ENCODE data around the gene KDM3A.

The KDM3A gene

DNA sequence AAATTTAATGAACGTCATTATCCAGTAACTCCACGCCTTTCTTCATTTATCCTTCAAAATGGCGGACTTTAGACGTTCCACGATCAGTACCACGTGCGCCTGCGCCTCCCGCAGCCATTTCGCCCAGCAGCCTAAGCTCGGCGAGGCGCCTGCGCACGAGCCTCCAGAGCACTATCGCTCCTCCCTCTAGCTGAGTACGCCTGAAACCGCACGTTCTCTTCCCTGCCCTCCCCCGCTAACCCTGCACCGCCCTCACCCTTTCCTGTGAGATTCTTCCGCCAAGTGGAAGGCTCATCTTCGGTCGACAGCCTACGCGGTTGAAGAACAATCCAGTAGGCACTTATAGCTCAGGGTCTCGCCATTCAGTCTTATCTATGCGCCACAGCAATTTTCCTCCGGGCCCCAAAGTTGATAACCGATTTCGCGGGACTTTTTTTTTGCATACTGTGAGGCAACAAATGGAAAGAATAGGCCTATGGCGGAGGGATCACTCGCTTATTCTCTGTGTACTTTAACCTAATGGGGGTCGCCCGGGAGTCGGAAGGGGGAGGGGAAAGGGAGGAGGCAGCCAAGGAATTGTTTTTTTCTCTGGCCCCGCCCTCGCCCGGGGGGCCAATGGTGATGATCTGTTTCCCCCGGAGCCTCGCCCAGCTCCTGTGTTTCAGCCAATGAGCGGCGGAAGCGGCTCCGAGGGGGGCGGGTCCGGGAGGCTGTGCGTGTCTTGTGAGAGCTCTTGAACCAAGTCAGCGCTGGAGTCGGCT, at the start of gene KDM3A:
Gene KDM3A, plus strand, starts transcription at position 741 of the 761 bp plus-strand sequence. CDS start 677 bp downstream, outside the sequence.
- Histone ChIP-seq H3K4me3 (ENCODE audit: low read depth, low read length) (peak within 1 kb of the TSS; percentile 63), H3K36me3 (peaks cover 20% of the 10 kb centered on the region), H3K9me3 (ENCODE audit: severe bottlenecking) (peaks cover 9% of the 10 kb centered on the region), H3K27me3 (ENCODE audit: insufficient read depth, low read depth, severe bottlenecking) (no peaks in the 10 kb centered on the region), H3K27ac (peak within 1 kb of the TSS; percentile 98)
- TF ChIP-seq, protein P1, sequence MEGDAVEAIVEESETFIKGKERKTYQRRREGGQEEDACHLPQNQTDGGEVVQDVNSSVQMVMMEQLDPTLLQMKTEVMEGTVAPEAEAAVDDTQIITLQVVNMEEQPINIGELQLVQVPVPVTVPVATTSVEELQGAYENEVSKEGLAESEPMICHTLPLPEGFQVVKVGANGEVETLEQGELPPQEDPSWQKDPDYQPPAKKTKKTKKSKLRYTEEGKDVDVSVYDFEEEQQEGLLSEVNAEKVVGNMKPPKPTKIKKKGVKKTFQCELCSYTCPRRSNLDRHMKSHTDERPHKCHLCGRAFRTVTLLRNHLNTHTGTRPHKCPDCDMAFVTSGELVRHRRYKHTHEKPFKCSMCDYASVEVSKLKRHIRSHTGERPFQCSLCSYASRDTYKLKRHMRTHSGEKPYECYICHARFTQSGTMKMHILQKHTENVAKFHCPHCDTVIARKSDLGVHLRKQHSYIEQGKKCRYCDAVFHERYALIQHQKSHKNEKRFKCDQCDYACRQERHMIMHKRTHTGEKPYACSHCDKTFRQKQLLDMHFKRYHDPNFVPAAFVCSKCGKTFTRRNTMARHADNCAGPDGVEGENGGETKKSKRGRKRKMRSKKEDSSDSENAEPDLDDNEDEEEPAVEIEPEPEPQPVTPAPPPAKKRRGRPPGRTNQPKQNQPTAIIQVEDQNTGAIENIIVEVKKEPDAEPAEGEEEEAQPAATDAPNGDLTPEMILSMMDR (IDR thresholded peaks at IDR 0.05; ENCODE audit: low read depth, low read length) = no peak
- DNase-seq = peak; percentile 99

GRCh38 chr2:86392873-86393518, 48.2 kb upstream of the KDM3A start:
- TF ChIP-seq, protein P1 (IDR thresholded peaks at IDR 0.05; ENCODE audit: low read depth, low read length) = no peak
- no peak for DNase-seq

DNA sequence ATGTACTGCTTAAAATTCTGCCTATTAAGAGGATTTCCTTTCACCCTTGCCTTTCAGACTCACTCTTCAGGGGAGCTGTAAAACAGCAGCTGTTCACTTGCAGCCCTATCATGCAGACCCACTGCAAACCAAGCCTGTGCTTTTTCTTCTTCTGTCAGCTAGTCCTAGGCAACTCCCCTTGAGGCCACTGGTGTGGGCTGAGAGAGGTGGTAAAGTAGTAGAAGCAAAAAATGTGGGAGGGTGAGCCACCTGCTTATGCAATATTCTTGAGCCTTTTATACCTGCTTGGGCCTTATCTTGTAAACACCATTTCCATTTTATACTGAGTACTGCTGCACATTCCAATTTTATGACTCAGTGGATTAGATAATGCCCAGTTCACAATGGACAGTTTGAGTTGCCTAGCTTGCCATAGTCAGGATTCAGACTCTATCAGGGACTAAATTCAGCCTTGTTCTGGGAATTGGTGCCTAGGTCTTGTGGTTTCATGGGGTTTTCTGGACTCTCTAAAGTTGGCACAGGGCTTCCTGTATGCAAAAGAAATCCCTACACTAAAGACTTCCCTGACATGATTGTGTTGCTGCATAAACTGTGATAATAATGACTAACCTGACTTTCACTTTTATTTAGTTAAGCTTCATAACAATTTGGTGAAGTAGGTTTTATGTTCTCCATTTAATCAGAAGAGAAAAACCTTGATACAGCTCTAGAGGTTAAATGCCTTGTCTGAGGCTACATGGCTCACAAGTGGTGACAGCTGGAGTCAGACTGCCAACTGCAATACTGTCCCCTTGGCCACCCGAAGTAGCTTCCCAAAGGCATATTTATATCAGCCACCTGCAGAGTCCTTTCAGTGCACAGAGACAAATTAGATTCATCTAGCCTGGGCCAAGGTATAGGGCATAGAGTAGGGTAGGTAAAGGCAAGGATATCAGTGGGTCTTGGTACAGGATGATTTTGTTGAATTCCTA, 47.4 kb upstream of the KDM3A start:
- no peaks in the 10 kb centered on the region for H3K27me3 ChIP-seq (ENCODE audit: insufficient read depth, low read depth, severe bottlenecking)
- peak overlapping the region; percentile 11; the same call in 1 of the 2 replicates for H3K27ac ChIP-seq
- DNase-seq = peak; percentile 71
- no peak overlapping the region for H3K4me3 ChIP-seq (ENCODE audit: low read depth, low read length)
- no peaks in the 10 kb centered on the region for H3K36me3 ChIP-seq
- TF ChIP-seq, protein P1 (IDR thresholded peaks at IDR 0.05; ENCODE audit: low read depth, low read length) = no peak
- H3K9me3 ChIP-seq (ENCODE audit: severe bottlenecking) = no peaks in the 10 kb centered on the region

More at GRCh38 chr2:86392873-86393518, 48.2 kb upstream of the KDM3A start:
- no peak overlapping the region for H3K4me3 ChIP-seq (ENCODE audit: low read depth, low read length)
- no peaks in the 10 kb centered on the region for H3K27me3 ChIP-seq (ENCODE audit: insufficient read depth, low read depth, severe bottlenecking)
- H3K9me3 ChIP-seq (ENCODE audit: severe bottlenecking) = no peaks in the 10 kb centered on the region
- H3K36me3 ChIP-seq = no peaks in the 10 kb centered on the region
- H3K27ac ChIP-seq = peak overlapping the region; percentile 2; the same call in 1 of the 2 replicates

GRCh38 chr2:86396291-86396785, 44.8 kb upstream of the KDM3A start:
- no peaks in the 10 kb centered on the region for H3K27me3 ChIP-seq (ENCODE audit: insufficient read depth, low read depth, severe bottlenecking)
- H3K36me3 ChIP-seq = no peaks in the 10 kb centered on the region
- TF ChIP-seq, protein P1 (IDR thresholded peaks at IDR 0.05; ENCODE audit: low read depth, low read length) = peak; percentile 73
- peak; percentile 50 for DNase-seq
- no peak overlapping the region for H3K27ac ChIP-seq
- H3K4me3 ChIP-seq (ENCODE audit: low read depth, low read length) = no peak overlapping the region
- H3K9me3 ChIP-seq (ENCODE audit: severe bottlenecking) = no peaks in the 10 kb centered on the region

GRCh38 chr2:86397986-86398385, 43.2 kb upstream of the KDM3A start:
- no peak for DNase-seq
- Histone ChIP-seq H3K27ac (no peak overlapping the region), H3K36me3 (no peaks in the 10 kb centered on the region), H3K27me3 (ENCODE audit: insufficient read depth, low read depth, severe bottlenecking) (no peaks in the 10 kb centered on the region), H3K9me3 (ENCODE audit: severe bottlenecking) (no peaks in the 10 kb centered on the region), H3K4me3 (ENCODE audit: low read depth, low read length) (no peak overlapping the region)
- TF ChIP-seq, protein P1 (IDR thresholded peaks at IDR 0.05; ENCODE audit: low read depth, low read length) = no peak

Measured in WERI-Rb-1 (cell line).